ENCODE measurements around the gene PPP1R15A.
"Not testable (repeated sequence)": the region's sequence is repeated elsewhere in the genome, so short reads cannot be mapped to it uniquely, and the experiment has no call there.

Gene PPP1R15A

GRCh38 chr19:48915757-48916156 is 43.5 kb downstream of the PPP1R15A start:
- DNase-seq (ENCODE audit: low read depth), result no peak

- DNase-seq (ENCODE audit: low read depth), result no peak
Measured at GRCh38 chr19:48918071-48918470, 45.9 kb downstream of the PPP1R15A start.

GRCh38 chr19:48918801-48919247 is 46.6 kb downstream of the PPP1R15A start:
- no peak for DNase-seq (ENCODE audit: low read depth)

- not testable (repeated sequence) for DNase-seq (ENCODE audit: low read depth)
Measured at GRCh38 chr19:48919271-48919670, 47.0 kb downstream of the PPP1R15A start.

GRCh38 chr19:48920949-48921348 is 48.7 kb downstream of the PPP1R15A start:
- DNase-seq (ENCODE audit: low read depth), result no peak

GRCh38 chr19:48921721-48922500 is 49.7 kb downstream of the PPP1R15A start:
- DNase-seq (ENCODE audit: low read depth), result no peak

- no peak for DNase-seq (ENCODE audit: low read depth)
Measured at GRCh38 chr19:48922548-48923490, 50.6 kb downstream of the PPP1R15A start.

- DNase-seq (ENCODE audit: low read depth), result peak; percentile 74
Measured at GRCh38 chr19:48925240-48925843, 53.1 kb downstream of the PPP1R15A start.
